OCI-LY1 (cell line): ENCODE measurements around the gene UBAC1.

ENCODE experiments used
- H2AFZ ChIP-seq: fragments of 200-600 bp; sonication (generic), shearing (Covaris generic); 2 replicates; pipeline ENCODE4 v1.6.0; 2014; ENCODE audit warnings: antibody characterized with exemption, mild to moderate bottlenecking, low read length
- H3F3A ChIP-seq: fragments of 200-600 bp; sonication (generic), shearing (Covaris generic); 2 replicates; pipeline ENCODE4 v1.6.0; 2014; ENCODE audit warnings: mild to moderate bottlenecking, antibody characterized with exemption, low read length, moderate library complexity; ENCODE audit not compliant: insufficient read depth
- H3K27ac ChIP-seq: fragments of 200-600 bp; sonication (generic); 2 replicates; pipeline ENCODE4 v1.5.1; 2014; ENCODE audit warnings: low read length, mixed run types, mild to moderate bottlenecking, low read depth; ENCODE audit not compliant: poor library complexity, severe bottlenecking
- H3K27me3 ChIP-seq: fragments of 200-600 bp; sonication (generic); 2 replicates; pipeline ENCODE4 v1.6.0; 2014; ENCODE audit warnings: antibody characterized with exemption, mild to moderate bottlenecking, low read length, moderate library complexity; ENCODE audit not compliant: insufficient read depth
- H3K36me3 ChIP-seq: fragments of 200-600 bp; sonication (generic); 2 replicates; pipeline ENCODE4 v1.6.1; 2014; ENCODE audit warnings: mild to moderate bottlenecking, antibody characterized with exemption, low read length, moderate library complexity, mixed read lengths; ENCODE audit not compliant: insufficient read depth
- H3K4me1 ChIP-seq: fragments of 200-600 bp; sonication (generic); 2 replicates; pipeline ENCODE4 v1.5.1; 2014; ENCODE audit warnings: mild to moderate bottlenecking, low read length, moderate library complexity; ENCODE audit not compliant: insufficient read depth, severe bottlenecking
- H3K4me2 ChIP-seq: fragments of 200-600 bp; sonication (generic), shearing (Covaris generic); 2 replicates; pipeline ENCODE4 v1.6.1; 2014; ENCODE audit warnings: low read length
- H3K4me3 ChIP-seq: fragments of 200-600 bp; sonication (generic); 2 replicates; pipeline ENCODE4 v1.5.1; 2014; ENCODE audit warnings: low read length, low read depth, mild to moderate bottlenecking, mixed read lengths; ENCODE audit not compliant: poor library complexity, severe bottlenecking
- H3K79me2 ChIP-seq: fragments of 200-600 bp; shearing (Covaris generic); 2 replicates; pipeline ENCODE4 v1.6.1; 2016; ENCODE audit warnings: mixed run types, low read length, mixed read lengths; ENCODE audit not compliant: insufficient read depth
- H3K9ac ChIP-seq: fragments of 200-600 bp; sonication (generic), shearing (Covaris generic); 2 replicates; pipeline ENCODE4 v1.6.1; 2014; ENCODE audit warnings: mild to moderate bottlenecking, low read length, mixed read lengths
- H3K9me2 ChIP-seq: fragments of 200-600 bp; sonication (generic), shearing (Covaris generic); 2 replicates; pipeline ENCODE4 v1.6.1; 2014; ENCODE audit warnings: low read depth, mild to moderate bottlenecking, low read length, mixed read lengths
- H3K9me3 ChIP-seq: fragments of 200-600 bp; shearing (Covaris generic); 2 replicates; pipeline ENCODE4 v1.6.1; 2014; ENCODE audit warnings: low read length, mixed read lengths
- H4K20me1 ChIP-seq: fragments of 200-600 bp; sonication (generic), shearing (Covaris generic); 2 replicates; pipeline ENCODE4 v1.6.0; 2016; ENCODE audit warnings: mild to moderate bottlenecking, low read length; ENCODE audit not compliant: insufficient read depth
- EZH2 ChIP-seq: fragments of 200-600 bp; sonication (generic), shearing (Covaris generic); IDR thresholded peaks from 2 replicates; pipeline ENCODE4 v1.8.0; 2017; ENCODE audit warnings: borderline replicate concordance, mixed run types, mild to moderate bottlenecking, antibody characterized with exemption, low read length, moderate library complexity, mixed read lengths
- TF ChIP-seq, protein P1 (sequence below): fragments of 200-600 bp; sonication (generic), shearing (Covaris generic); IDR thresholded peaks from 2 replicates; pipeline ENCODE4 v1.5.1; 2017; ENCODE audit warnings: mild to moderate bottlenecking, antibody characterized with exemption, low read length, moderate library complexity, mixed read lengths

Gene UBAC1

GRCh38 chr9:135886147-135886981 lies 74.8 kb downstream of the UBAC1 start:
- no peak overlapping the region for H3K27ac ChIP-seq
- H4K20me1 ChIP-seq: 0 out of 2 replicates have a peak, but pooled peaks cover 2% of the 10 kb centered on the region
- no peak overlapping the region for H3K4me3 ChIP-seq
- H3K36me3 ChIP-seq: 0 out of 2 replicates have a peak, but pooled peaks cover 11% of the 10 kb centered on the region
- no peaks in the 10 kb centered on the region for H3F3A ChIP-seq
- H3K9ac ChIP-seq: no peak overlapping the region
- no peak overlapping the region for H2AFZ ChIP-seq
- no peaks in the 10 kb centered on the region for H3K9me3 ChIP-seq
- H3K79me2 ChIP-seq: no peaks in the 10 kb centered on the region
- peaks cover 16% of the 10 kb centered on the region for H3K4me1 ChIP-seq
- no peak overlapping the region for H3K4me2 ChIP-seq
- no peaks in the 10 kb centered on the region for H3K9me2 ChIP-seq
- H3K27me3 ChIP-seq: no peaks in the 10 kb centered on the region
- TF ChIP-seq, protein P1, sequence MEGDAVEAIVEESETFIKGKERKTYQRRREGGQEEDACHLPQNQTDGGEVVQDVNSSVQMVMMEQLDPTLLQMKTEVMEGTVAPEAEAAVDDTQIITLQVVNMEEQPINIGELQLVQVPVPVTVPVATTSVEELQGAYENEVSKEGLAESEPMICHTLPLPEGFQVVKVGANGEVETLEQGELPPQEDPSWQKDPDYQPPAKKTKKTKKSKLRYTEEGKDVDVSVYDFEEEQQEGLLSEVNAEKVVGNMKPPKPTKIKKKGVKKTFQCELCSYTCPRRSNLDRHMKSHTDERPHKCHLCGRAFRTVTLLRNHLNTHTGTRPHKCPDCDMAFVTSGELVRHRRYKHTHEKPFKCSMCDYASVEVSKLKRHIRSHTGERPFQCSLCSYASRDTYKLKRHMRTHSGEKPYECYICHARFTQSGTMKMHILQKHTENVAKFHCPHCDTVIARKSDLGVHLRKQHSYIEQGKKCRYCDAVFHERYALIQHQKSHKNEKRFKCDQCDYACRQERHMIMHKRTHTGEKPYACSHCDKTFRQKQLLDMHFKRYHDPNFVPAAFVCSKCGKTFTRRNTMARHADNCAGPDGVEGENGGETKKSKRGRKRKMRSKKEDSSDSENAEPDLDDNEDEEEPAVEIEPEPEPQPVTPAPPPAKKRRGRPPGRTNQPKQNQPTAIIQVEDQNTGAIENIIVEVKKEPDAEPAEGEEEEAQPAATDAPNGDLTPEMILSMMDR: no peak
- TF ChIP-seq EZH2: no peak

GRCh38 chr9:135885100-135885853 lies 75.9 kb downstream of the UBAC1 start:
- H3K79me2 ChIP-seq: no peaks in the 10 kb centered on the region
- H3K4me3 ChIP-seq: no peak overlapping the region
- H3K4me1 ChIP-seq: peaks cover 16% of the 10 kb centered on the region
- 0 out of 2 replicates have a peak, but pooled peaks cover 2% of the 10 kb centered on the region for H4K20me1 ChIP-seq
- H3K36me3 ChIP-seq: 0 out of 2 replicates have a peak, but pooled peaks cover 11% of the 10 kb centered on the region
- no peaks in the 10 kb centered on the region for H3K9me3 ChIP-seq
- no peak overlapping the region for H3K4me2 ChIP-seq
- no peak overlapping the region for H3K9ac ChIP-seq
- H3K27ac ChIP-seq: no peak overlapping the region
- no peaks in the 10 kb centered on the region for H3F3A ChIP-seq
- no peak overlapping the region for H2AFZ ChIP-seq
- no peaks in the 10 kb centered on the region for H3K27me3 ChIP-seq
- TF ChIP-seq, protein P1: no peak
- no peak for TF ChIP-seq EZH2
- H3K9me2 ChIP-seq: no peaks in the 10 kb centered on the region

- H3K4me2 ChIP-seq: no peak overlapping the region
- no peaks in the 10 kb centered on the region for H3F3A ChIP-seq
- H3K4me1 ChIP-seq: peaks cover 16% of the 10 kb centered on the region
- no peak overlapping the region for H3K4me3 ChIP-seq
- TF ChIP-seq, protein P1: no peak
- no peak for TF ChIP-seq EZH2
- no peaks in the 10 kb centered on the region for H3K9me2 ChIP-seq
- no peaks in the 10 kb centered on the region for H3K9me3 ChIP-seq
- H2AFZ ChIP-seq: no peak overlapping the region
- no peaks in the 10 kb centered on the region for H3K79me2 ChIP-seq
- peaks cover 11% of the 10 kb centered on the region; the same call in 1 of the 2 replicates for H3K36me3 ChIP-seq
- H3K27me3 ChIP-seq: no peaks in the 10 kb centered on the region
- no peak overlapping the region for H3K27ac ChIP-seq
- H4K20me1 ChIP-seq: 0 out of 2 replicates have a peak, but pooled peaks cover 2% of the 10 kb centered on the region
- H3K9ac ChIP-seq: no peak overlapping the region
These were observed 76.7 kb downstream of the UBAC1 start for GRCh38 chr9:135884328-135885035.
